HG02981 (cell line): ENCODE data around the gene PEX10.

Source experiments
- ATAC-seq: cut with Tn5 transposase; IDR thresholded peaks from one replicate; pipeline ENCODE4 v1.9.1; 2021; ENCODE audit warnings: mild to moderate bottlenecking, moderate library complexity; ENCODE audit not compliant: unreplicated experiment

PEX10 gene

GRCh38 chr1:2376261-2376741 lies 36.1 kb downstream of the PEX10 start:
- ATAC-seq = no peak

GRCh38 chr1:2375923-2376260 lies 36.5 kb downstream of the PEX10 start:
- no peak for ATAC-seq

- no peak for ATAC-seq
Measured at GRCh38 chr1:2375246-2375922, 37.0 kb downstream of the PEX10 start.

GRCh38 chr1:2374252-2375155 lies 37.9 kb downstream of the PEX10 start:
- no peak for ATAC-seq

GRCh38 chr1:2373551-2374251 lies 38.7 kb downstream of the PEX10 start:
- ATAC-seq = no peak

- no peak for ATAC-seq
Measured at GRCh38 chr1:2372551-2373490, 39.5 kb downstream of the PEX10 start.

- ATAC-seq = no peak
Measured at GRCh38 chr1:2368053-2368744, 44.2 kb downstream of the PEX10 start.

- ATAC-seq = no peak
Measured at GRCh38 chr1:2363847-2364513, 48.4 kb downstream of the PEX10 start.

- no peak for ATAC-seq
Measured at GRCh38 chr1:2360588-2361364, 51.6 kb downstream of the PEX10 start.

GRCh38 chr1:2358651-2359640 lies 53.4 kb downstream of the PEX10 start:
- ATAC-seq = no peak

- no peak for ATAC-seq
Measured at GRCh38 chr1:2358072-2358471, 54.3 kb downstream of the PEX10 start.

GRCh38 chr1:2356911-2357845 lies 55.2 kb downstream of the PEX10 start:
- ATAC-seq = no peak

- ATAC-seq = no peak
Measured at GRCh38 chr1:2356401-2356800, 56.0 kb downstream of the PEX10 start.

- no peak for ATAC-seq
Measured at GRCh38 chr1:2355373-2356261, 56.7 kb downstream of the PEX10 start.
